Stomach (tissue), 9 donors: ENCODE data around the gene ST6GALNAC5. TPM values are rescaled to one million over a fixed set of nuclear protein-coding genes. Genes with fewer than 3 reads are reported as not detected.

Source experiments
- DNase-seq, 2 donors: peaks; one replicate each; pipeline versions ENCODE4 v3.0.0 to v3.0.0-alpha.2; 2013 to 2019
- H3K27ac ChIP-seq, 5 donors: fragments of 200-600 bp in 4 of 5; sonication (generic) in 4 of 5; one replicate each; pipeline ENCODE4 v1.5.1; 2013 to 2019; ENCODE audit warnings: mild to moderate bottlenecking in 1 of 5, moderate library complexity in 1 of 5
- H3K27me3 ChIP-seq, 3 donors: fragments of 200-600 bp; sonication (generic); one replicate each; pipeline ENCODE4 v1.5.1; 2017 to 2019; ENCODE audit warnings: mixed run types in 1 of 3
- H3K36me3 ChIP-seq, 4 donors: fragments of 200-600 bp; sonication (generic); 1 replicate in 3 of 4; 2 replicates in 1 of 4; pipeline ENCODE4 v1.5.1; 2016 to 2019
- H3K4me1 ChIP-seq, 4 donors: fragments of 200-600 bp; sonication (generic); one replicate each; pipeline ENCODE4 v1.5.1; 2016 to 2019
- H3K4me3 ChIP-seq, 4 donors: fragments of 200-600 bp; sonication (generic) in 3 of 4; one replicate each; pipeline ENCODE4 v1.5.1; 2016 to 2019; ENCODE audit warnings: mild to moderate bottlenecking in 1 of 4
- H3K9me3 ChIP-seq, 4 donors: fragments of 200-600 bp; sonication (generic); one replicate each; pipeline ENCODE4 v1.5.1; 2016 to 2019
- CTCF ChIP-seq, 7 experiments: fragments of 450-650 bp in 4 of 7; fragments of 200-600 bp in 3 of 7; sonication (generic) in 3 of 7; IDR thresholded peaks; one replicate each; pipeline ENCODE4 v1.5.1; 2016 to 2019; ENCODE audit warnings: antibody characterized with exemption in 7 of 7, control low read depth in 2 of 7, mild to moderate bottlenecking in 1 of 7
- EP300 ChIP-seq: sonication (generic); formaldehyde crosslinking; IDR thresholded peaks from one replicate; pipeline ENCODE4 v1.6.1; 2017; ENCODE audit warnings: antibody characterized with exemption
- POLR2A ChIP-seq, 4 donors: fragments of 450-650 bp; IDR thresholded peaks; one replicate each; pipeline ENCODE4 v1.6.1; 2016; ENCODE audit warnings: antibody characterized with exemption in 4 of 4, control low read depth in 2 of 4, mild to moderate bottlenecking in 1 of 4, moderate library complexity in 1 of 4
- POLR2AphosphoS5 ChIP-seq, 3 donors: sonication (generic); formaldehyde crosslinking; IDR thresholded peaks; one replicate each; pipeline ENCODE4 v1.6.1; 2016; ENCODE audit warnings: antibody characterized with exemption in 3 of 3
- WGBS, 5 donors: extraction: QIAGEN DNeasy Blood & Tissue Kit in 3 of 5; methylation state at CpG; one replicate each; pipeline versions ENCODE4 v1.1.5 to v1.1.7; 2013 to 2018; 5-methylcytosine and 5-hydroxymethylcytosine counted together
- intact Hi-C: fragments of 100-400 bp; cut with DNase I; formaldehyde crosslinking; loops from one replicate; pipeline ENCODE4 v1.15.1; 2023; ENCODE audit warnings: low total_unique reads
- polyA plus RNA-seq, 3 donors: library from polyadenylated mRNA; stranded (reverse); fragments of 200-250 nt; gene quantifications; one replicate each; pipeline ENCODE4 v1.2.3, GENCODE V29; 2013
- total RNA-seq, 5 donors: library from RNA; depleted of rRNA; stranded (reverse); fragments of >200 nt; gene quantifications; one replicate each; pipeline versions ENCODE4 v1.1.0 to v1.2.3, GENCODE V29; 2014 to 2016
- donor health status: healthy with polysubstance abuse.
- donor health status: Bipolar disorder and iron deficiency.
- donor health status: healthy.

The ST6GALNAC5 gene
- total and polyA plus RNA-seq, 8 donors: 1.3 to 22.0 (median 2.9) TPM; not detected in 1

GRCh38 chr1:76993036-76993435, 125.8 kb downstream of the ST6GALNAC5 start:
- Histone ChIP-seq H3K36me3 (no peaks in the 10 kb centered on the region), H3K4me3 (no peak overlapping the region), H3K9me3 (no peaks in the 10 kb centered on the region), H3K27ac (no peak overlapping the region), H3K27me3 (no peaks in the 10 kb centered on the region), H3K4me1 (peaks cover 0 to 14% (median 2%) of the 10 kb centered on the region in 4 donors)
- WGBS, 5 donors: 76 to 95% (median 94%) methylated on average over 1 of the region's 1 CpG
- no peak for DNase-seq
- TF ChIP-seq POLR2AphosphoS5 (IDR thresholded peaks at IDR 0.05) (no peak), EP300 (no peak), POLR2A (IDR thresholded peaks at IDR 0.05) (no peak), CTCF (IDR thresholded peaks at IDR 0.05) (no peak)
- intact Hi-C loops: no loop called here

- Histone ChIP-seq H3K4me3 (no peak overlapping the region), H3K27me3 (no peaks in the 10 kb centered on the region), H3K36me3 (no peaks in the 10 kb centered on the region), H3K4me1 (peaks cover 0 to 8% (median 1%) of the 10 kb centered on the region in 4 donors), H3K27ac (no peak overlapping the region), H3K9me3 (no peaks in the 10 kb centered on the region)
- intact Hi-C loops: no loop called here
- no peak for DNase-seq
- TF ChIP-seq EP300 (no peak), POLR2A (IDR thresholded peaks at IDR 0.05) (no peak), POLR2AphosphoS5 (IDR thresholded peaks at IDR 0.05) (no peak), CTCF (IDR thresholded peaks at IDR 0.05) (no peak)
- WGBS, 5 donors: 70 to 84% (median 79%) methylated on average over 4 of the region's 4 CpGs
These were observed 131.4 kb downstream of the ST6GALNAC5 start for GRCh38 chr1:76998582-76999223.

GRCh38 chr1:77007675-77008074, 140.4 kb downstream of the ST6GALNAC5 start:
- no peak for DNase-seq
- Histone ChIP-seq H3K36me3 (no peaks in the 10 kb centered on the region), H3K27ac (no peak overlapping the region), H3K27me3 (no peaks in the 10 kb centered on the region), H3K4me1 (no peaks in the 10 kb centered on the region), H3K9me3 (no peaks in the 10 kb centered on the region), H3K4me3 (no peak overlapping the region)
- intact Hi-C loops: no loop called here
- WGBS, 5 donors: 86 to 97% (median 89%) methylated on average over 3 of the region's 3 CpGs
- TF ChIP-seq CTCF (IDR thresholded peaks at IDR 0.05) (no peak), POLR2A (IDR thresholded peaks at IDR 0.05) (no peak), EP300 (no peak), POLR2AphosphoS5 (IDR thresholded peaks at IDR 0.05) (no peak)

- Histone ChIP-seq H3K27me3 (no peaks in the 10 kb centered on the region), H3K27ac (no peak overlapping the region), H3K36me3 (no peaks in the 10 kb centered on the region), H3K4me3 (no peak overlapping the region), H3K4me1 (no peaks in the 10 kb centered on the region), H3K9me3 (no peaks in the 10 kb centered on the region)
- intact Hi-C loops: no loop called here
- WGBS, 5 donors: 68 to 77% (median 72%) methylated on average over 8 of the region's 8 CpGs
- TF ChIP-seq CTCF (IDR thresholded peaks at IDR 0.05) (no peak), EP300 (no peak), POLR2A (IDR thresholded peaks at IDR 0.05) (no peak), POLR2AphosphoS5 (IDR thresholded peaks at IDR 0.05) (no peak)
- DNase-seq: no peak
These were observed 143.7 kb downstream of the ST6GALNAC5 start for GRCh38 chr1:77010937-77011336.
